K562 (cell line): ENCODE results near the gene FAM117A. TPM values are rescaled to one million over a fixed set of nuclear protein-coding genes. Genes with fewer than 3 reads are reported as not detected.

Experiments
- BRF1 ChIP-seq: IDR thresholded peaks from 3 replicates; pipeline ENCODE4 v1.6.1; 2011; ENCODE audit warnings: borderline replicate concordance, mild to moderate bottlenecking; ENCODE audit not compliant: insufficient read length; ENCODE audit errors: extremely low read depth
- CC2D1A ChIP-seq: fragments of 450-650 bp; IDR thresholded peaks from 2 replicates; pipeline ENCODE4 v1.6.1; 2017; ENCODE audit warnings: mild to moderate bottlenecking
- DDX20 ChIP-seq: fragments of 450-650 bp; IDR thresholded peaks from 2 replicates; pipeline ENCODE4 v1.6.1; 2016; ENCODE audit warnings: missing genetic modification characterization, low read depth, mild to moderate bottlenecking, missing compliant biosample characterization, moderate library complexity
- HDAC8 ChIP-seq: fragments of 450-650 bp; IDR thresholded peaks from 2 replicates; pipeline ENCODE4 v1.6.1; 2016; ENCODE audit warnings: mild to moderate bottlenecking, missing genetic modification characterization, moderate library complexity, missing compliant biosample characterization
- NONO ChIP-seq, 2 experiments: fragments of 200-400 bp in 1 of 2; fragments of 450-650 bp in 1 of 2; formaldehyde crosslinking in 1 of 2; IDR thresholded peaks; 2 replicates each; pipeline ENCODE4 v1.6.1; 2017; ENCODE audit warnings: low read depth in 2 of 2, mild to moderate bottlenecking in 2 of 2, moderate library complexity in 2 of 2, low read length in 1 of 2
- RCOR1 ChIP-seq, 2 experiments: IDR thresholded peaks; 2 replicates each; pipeline ENCODE4 v1.6.1; 2012; ENCODE audit warnings: low read depth in 2 of 2, low read length in 2 of 2, borderline replicate concordance in 1 of 2, improper control_type of control experiment in 1 of 2
- SNRNP70 ChIP-seq: fragments of 200-400 bp; formaldehyde crosslinking; optimal IDR thresholded peaks from 2 replicates; pipeline ENCODE3; 2017; ENCODE audit warnings: low read depth, low read length
- ZC3H11A ChIP-seq: IDR thresholded peaks from 2 replicates; pipeline ENCODE4 v1.6.1; 2012; ENCODE audit warnings: low read depth, low read length, improper control_type of control experiment
- ZNF124 ChIP-seq: sonication (generic); formaldehyde crosslinking; IDR thresholded peaks from 2 replicates; pipeline ENCODE4 v1.8.1; 2022; ENCODE audit warnings: missing genetic modification reagents
- ZNF3 ChIP-seq: fragments of 250-450 bp; sonication (Bioruptor Pico); IDR thresholded peaks from 2 replicates; pipeline ENCODE4 v1.5.0; 2021; ENCODE audit warnings: mild to moderate bottlenecking, moderate library complexity
- ZNF384 ChIP-seq: IDR thresholded peaks from 2 replicates; pipeline ENCODE4 v1.6.1; 2012; ENCODE audit warnings: low read depth, low read length, improper control_type of control experiment
- polyA plus RNA-seq, 8 experiments: library from polyadenylated mRNA; depleted of rRNA in 4 of 8; stranded (reverse) in 5 of 8; unstranded in 3 of 8; fragments of >200 nt; fragmentation: Nextera tagmentation in 2 of 8; fragmentation: Illumina TruSeq in 1 of 8; extraction: Ambion mirVana in 2 of 8; extraction: Trizol in 1 of 8; gene quantifications; 2 replicates each; pipeline versions ENCODE4 v1.2.1 to v1.2.3, GENCODE V29; 2011 to 2014; ENCODE audit warnings: inconsistent platforms in 1 of 8, missing spikeins in 1 of 8
- total RNA-seq, 7 experiments: library from RNA; depleted of rRNA in 6 of 7; stranded (reverse); fragments of >200 nt in 6 of 7; fragmentation: Illumina TruSeq in 2 of 7; extraction: Trizol in 2 of 7; gene quantifications; 2 replicates each; pipeline versions ENCODE4 v1.2.1 to v1.2.3, GENCODE V29; 2011 to 2021; ENCODE audit warnings: low replicate concordance in 1 of 7
- TF ChIP-seq, protein P1 (sequence below): fragments of 250-450 bp; sonication (Bioruptor Pico); IDR thresholded peaks from 2 replicates; pipeline ENCODE4 v1.5.0; 2021; ENCODE audit warnings: mild to moderate bottlenecking, moderate library complexity
- TF ChIP-seq, protein P2 (sequence below): IDR thresholded peaks from 2 replicates; pipeline ENCODE4 v1.6.1; 2011; ENCODE audit not compliant: insufficient read length; ENCODE audit errors: extremely low read depth
- TF ChIP-seq, protein P3 (sequence below): fragments of 450-650 bp; formaldehyde crosslinking; IDR thresholded peaks from 2 replicates; pipeline ENCODE4 v1.4.0; 2020; ENCODE audit warnings: mild to moderate bottlenecking, moderate library complexity
- TF ChIP-seq, protein P4 (sequence below), 2 experiments: fragments of 450-650 bp; IDR thresholded peaks; 2 replicates each; pipeline ENCODE4 v1.6.1; 2018; ENCODE audit warnings: mild to moderate bottlenecking in 2 of 2, low read depth in 1 of 2; ENCODE audit not compliant: partially characterized antibody in 2 of 2
- TF ChIP-seq, protein P5 (sequence below): sonication (generic); formaldehyde crosslinking; IDR thresholded peaks from 2 replicates; pipeline ENCODE4 v1.8.1; 2022; ENCODE audit warnings: missing genetic modification reagents

The FAM117A gene
- total and polyA plus RNA-seq, 9 of the 15 experiments (the other 6 are each of a cell fraction or from before 2014, with no cell fraction given), result 3.1 to 79.7 (median 36.6) TPM

DNA sequence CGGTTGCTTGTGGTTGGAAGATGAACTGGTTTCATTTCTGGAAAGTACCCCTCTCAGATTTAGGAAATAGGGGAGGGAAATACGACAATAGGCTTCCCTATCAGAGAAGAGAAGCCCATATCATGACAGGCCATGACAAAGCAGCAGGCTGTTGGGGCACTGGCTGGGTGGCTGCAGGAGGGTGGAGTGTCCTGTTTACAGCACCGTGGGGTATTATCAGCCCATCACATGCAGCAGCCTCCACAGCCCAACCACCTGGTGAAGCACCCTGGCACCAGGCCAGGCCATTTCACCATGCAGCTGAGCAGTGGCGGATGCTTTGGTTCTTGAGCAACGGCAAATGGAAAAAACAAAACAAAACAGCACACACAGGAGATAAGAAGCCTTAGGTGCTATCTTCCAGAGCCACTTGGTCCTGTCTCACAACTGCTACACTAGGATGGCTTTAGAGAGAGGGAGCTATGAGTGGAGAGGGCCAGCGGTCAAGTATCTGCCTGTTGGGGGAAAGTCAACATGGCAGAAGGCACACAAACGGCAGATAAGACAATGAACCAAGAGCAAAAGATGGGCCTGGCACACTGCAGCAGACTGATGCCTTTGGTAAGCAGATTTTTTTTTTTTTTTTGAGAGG lies 24.2 kb downstream of the FAM117A start (continued):
- TF ChIP-seq, protein P1, sequence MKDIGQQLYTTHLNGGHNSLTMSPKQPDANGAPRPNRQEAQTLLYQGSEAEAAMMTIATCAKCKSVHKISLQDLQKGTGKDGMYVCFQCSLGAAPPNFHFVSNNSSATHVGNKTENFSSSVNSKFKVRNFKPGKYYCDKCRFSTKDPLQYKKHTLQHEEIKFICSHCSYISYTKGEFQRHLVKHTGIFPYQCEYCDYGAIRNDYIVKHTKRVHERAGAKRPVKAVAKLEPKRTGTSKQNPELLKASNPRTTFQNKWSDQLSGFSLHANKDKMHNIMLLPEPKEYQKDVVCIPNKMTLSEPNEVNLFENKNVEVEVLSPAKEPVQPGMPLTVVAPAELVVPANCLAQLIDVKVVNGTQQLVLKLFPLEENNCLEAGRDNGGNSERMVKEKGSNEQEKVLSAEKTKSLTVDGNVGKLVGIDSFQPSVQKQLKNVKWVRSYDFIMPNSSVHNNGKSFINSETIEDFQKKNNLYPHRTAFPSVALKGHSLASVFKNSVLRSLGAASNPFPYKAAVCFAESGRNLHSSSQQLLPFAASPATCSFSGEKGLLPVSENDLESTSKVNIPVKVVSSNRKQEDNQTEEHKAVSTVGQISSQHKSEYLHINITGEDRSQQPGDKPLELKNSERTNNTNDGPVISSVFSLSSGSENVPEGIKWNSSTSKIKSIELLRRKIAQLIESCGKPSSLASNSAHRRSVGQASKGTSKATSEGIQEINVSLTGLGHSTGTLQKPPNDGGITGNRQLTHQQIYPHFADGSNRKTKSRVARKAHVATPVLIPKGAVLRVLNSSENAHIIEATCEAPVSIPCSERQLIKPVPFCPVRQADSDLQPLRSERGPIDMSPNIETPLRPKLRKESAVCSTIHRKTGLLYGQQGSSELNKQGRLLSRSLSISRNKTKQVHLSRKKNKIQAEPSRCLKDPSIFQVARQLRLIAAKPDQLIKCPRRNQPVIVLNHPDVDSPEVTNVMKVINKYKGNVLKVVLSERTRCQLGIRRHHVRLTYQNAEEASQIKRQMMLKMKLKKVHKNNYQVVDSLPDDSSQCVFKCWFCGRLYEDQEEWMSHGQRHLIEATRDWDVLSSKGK, result no peak
- TF ChIP-seq ZNF384 (no peak; the same call in 1 of the 2 replicates), ZNF124 (CRISPR knock-in tag) (no peak), DDX20 (peak; percentile 72; the same call in 1 of the 2 replicates), ZNF3 (CRISPR knock-in tag) (no peak), HDAC8 (tag) (peak; percentile 89; the same call in 1 of the 2 replicates), ZC3H11A (no peak), NONO (IDR thresholded peaks at IDR 0.05; ENCODE audit: low read depth in 2 of 2, low read length in 1 of 2) (peak in 1 of 2 experiments; percentile 88; a peak in 1 of 4 replicates), BRF1 (no peak), CC2D1A (peak; percentile 99), SNRNP70 (no peak), RCOR1 (IDR thresholded peaks at IDR 0.05; ENCODE audit: borderline replicate concordance in 1 of 2, low read depth in 2 of 2, low read length in 2 of 2) (peak; percentile 97 to 98)
- TF ChIP-seq, protein P2, sequence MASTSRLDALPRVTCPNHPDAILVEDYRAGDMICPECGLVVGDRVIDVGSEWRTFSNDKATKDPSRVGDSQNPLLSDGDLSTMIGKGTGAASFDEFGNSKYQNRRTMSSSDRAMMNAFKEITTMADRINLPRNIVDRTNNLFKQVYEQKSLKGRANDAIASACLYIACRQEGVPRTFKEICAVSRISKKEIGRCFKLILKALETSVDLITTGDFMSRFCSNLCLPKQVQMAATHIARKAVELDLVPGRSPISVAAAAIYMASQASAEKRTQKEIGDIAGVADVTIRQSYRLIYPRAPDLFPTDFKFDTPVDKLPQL, result no peak
- TF ChIP-seq, protein P3, sequence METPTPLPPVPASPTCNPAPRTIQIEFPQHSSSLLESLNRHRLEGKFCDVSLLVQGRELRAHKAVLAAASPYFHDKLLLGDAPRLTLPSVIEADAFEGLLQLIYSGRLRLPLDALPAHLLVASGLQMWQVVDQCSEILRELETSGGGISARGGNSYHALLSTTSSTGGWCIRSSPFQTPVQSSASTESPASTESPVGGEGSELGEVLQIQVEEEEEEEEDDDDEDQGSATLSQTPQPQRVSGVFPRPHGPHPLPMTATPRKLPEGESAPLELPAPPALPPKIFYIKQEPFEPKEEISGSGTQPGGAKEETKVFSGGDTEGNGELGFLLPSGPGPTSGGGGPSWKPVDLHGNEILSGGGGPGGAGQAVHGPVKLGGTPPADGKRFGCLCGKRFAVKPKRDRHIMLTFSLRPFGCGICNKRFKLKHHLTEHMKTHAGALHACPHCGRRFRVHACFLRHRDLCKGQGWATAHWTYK (CRISPR knock-in tag), result peak; percentile 96
- TF ChIP-seq, protein P4, sequence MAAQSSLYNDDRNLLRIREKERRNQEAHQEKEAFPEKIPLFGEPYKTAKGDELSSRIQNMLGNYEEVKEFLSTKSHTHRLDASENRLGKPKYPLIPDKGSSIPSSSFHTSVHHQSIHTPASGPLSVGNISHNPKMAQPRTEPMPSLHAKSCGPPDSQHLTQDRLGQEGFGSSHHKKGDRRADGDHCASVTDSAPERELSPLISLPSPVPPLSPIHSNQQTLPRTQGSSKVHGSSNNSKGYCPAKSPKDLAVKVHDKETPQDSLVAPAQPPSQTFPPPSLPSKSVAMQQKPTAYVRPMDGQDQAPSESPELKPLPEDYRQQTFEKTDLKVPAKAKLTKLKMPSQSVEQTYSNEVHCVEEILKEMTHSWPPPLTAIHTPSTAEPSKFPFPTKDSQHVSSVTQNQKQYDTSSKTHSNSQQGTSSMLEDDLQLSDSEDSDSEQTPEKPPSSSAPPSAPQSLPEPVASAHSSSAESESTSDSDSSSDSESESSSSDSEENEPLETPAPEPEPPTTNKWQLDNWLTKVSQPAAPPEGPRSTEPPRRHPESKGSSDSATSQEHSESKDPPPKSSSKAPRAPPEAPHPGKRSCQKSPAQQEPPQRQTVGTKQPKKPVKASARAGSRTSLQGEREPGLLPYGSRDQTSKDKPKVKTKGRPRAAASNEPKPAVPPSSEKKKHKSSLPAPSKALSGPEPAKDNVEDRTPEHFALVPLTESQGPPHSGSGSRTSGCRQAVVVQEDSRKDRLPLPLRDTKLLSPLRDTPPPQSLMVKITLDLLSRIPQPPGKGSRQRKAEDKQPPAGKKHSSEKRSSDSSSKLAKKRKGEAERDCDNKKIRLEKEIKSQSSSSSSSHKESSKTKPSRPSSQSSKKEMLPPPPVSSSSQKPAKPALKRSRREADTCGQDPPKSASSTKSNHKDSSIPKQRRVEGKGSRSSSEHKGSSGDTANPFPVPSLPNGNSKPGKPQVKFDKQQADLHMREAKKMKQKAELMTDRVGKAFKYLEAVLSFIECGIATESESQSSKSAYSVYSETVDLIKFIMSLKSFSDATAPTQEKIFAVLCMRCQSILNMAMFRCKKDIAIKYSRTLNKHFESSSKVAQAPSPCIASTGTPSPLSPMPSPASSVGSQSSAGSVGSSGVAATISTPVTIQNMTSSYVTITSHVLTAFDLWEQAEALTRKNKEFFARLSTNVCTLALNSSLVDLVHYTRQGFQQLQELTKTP (IDR thresholded peaks at IDR 0.05; ENCODE audit: low read depth in 1 of 2, partially characterized antibody in 2 of 2), result peak; percentile 68 to 99
- TF ChIP-seq, protein P5, sequence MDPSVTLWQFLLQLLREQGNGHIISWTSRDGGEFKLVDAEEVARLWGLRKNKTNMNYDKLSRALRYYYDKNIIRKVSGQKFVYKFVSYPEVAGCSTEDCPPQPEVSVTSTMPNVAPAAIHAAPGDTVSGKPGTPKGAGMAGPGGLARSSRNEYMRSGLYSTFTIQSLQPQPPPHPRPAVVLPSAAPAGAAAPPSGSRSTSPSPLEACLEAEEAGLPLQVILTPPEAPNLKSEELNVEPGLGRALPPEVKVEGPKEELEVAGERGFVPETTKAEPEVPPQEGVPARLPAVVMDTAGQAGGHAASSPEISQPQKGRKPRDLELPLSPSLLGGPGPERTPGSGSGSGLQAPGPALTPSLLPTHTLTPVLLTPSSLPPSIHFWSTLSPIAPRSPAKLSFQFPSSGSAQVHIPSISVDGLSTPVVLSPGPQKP (CRISPR knock-in tag), result no peak
